Measurements from ENCODE around the gene FUT3. TPM values are rescaled to one million over a fixed set of nuclear protein-coding genes. Genes with fewer than 3 reads are reported as not detected.
"Not testable (repeated sequence)": the region's sequence is repeated elsewhere in the genome, so short reads cannot be mapped to it uniquely, and the experiment has no call there.

FUT3 gene
- total RNA-seq, 1 experiment from 2014 or later = 2.6 TPM

GRCh38 chr19:5854121-5854520 is 2.9 kb upstream of the FUT3 start:
- CTCF ChIA-PET; H2AFZ ChIP-seq (ENCODE audit: low read depth, low read length, poor library complexity, severe bottlenecking); H3K27ac ChIP-seq (ENCODE audit: low read depth, low read length); H3K4me2 ChIP-seq (ENCODE audit: low read length); H3K27me3 ChIP-seq (ENCODE audit: insufficient read depth, low read length); H3K4me3 ChIP-seq (replicated peaks in 1 of 2; ENCODE audit: low read depth in 1 of 2, low read length in 2 of 2); BruUV-seq (replicated peaks); DNase-seq (ENCODE audit: low read depth, low spot score); H3K9me2 ChIP-seq (ENCODE audit: insufficient read depth); intact Hi-C loops (cut with micrococcal nuclease); RAD21 ChIA-PET (ENCODE audit: low non-redundant PET in 1 of 2, low total read pairs in 2 of 2, uncharacterized antibody in 2 of 2, unreplicated experiment in 2 of 2); H4K20me1 ChIP-seq (ENCODE audit: insufficient read depth); H3K79me2 ChIP-seq (ENCODE audit: insufficient read depth, low read length); POLR2A ChIA-PET; H3K9me3 ChIP-seq (ENCODE audit: control insufficient read depth in 1 of 2, insufficient read depth in 1 of 2, low read depth in 1 of 2, low read length in 2 of 2); H3K36me3 ChIP-seq (ENCODE audit: control insufficient read depth in 1 of 2, insufficient read depth in 2 of 2, low read length in 2 of 2); H3K9ac ChIP-seq (ENCODE audit: low read length); ATAC-seq: not testable (repeated sequence)
- peaks cover 14 to 17% of the 10 kb centered on the region in 2 experiments for H3K4me1 ChIP-seq (ENCODE audit: control insufficient read depth in 1 of 2, insufficient read depth in 2 of 2, low read length in 2 of 2)

DNA sequence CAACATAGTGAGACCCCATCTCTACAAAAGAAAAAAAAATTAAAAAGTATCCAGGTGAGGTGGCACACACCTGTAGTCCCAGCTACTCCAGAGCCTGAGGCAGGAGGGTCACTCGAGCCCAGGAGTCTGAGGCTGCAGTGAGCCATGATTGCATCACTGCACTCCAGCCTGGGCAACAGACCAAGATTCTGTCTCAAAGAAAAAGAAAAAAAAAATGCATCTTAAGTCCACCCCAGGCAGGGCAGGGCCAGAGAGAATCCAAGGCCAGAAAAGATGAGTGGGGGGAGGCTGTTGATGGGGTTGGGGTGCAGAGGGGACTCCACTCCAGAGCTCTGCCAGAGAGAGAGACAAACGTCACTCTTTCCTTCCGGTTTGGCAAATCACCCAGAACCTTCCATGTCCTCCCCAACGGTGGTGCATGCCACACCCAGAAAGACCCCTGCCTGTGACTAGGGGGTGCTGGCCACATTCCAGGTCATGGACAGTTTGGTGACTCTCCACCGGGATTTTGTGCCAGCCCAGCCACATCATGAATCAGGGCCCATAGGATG is 431 bp downstream of the FUT3 start:
- ChIA-PET RAD21 (ENCODE audit: low non-redundant PET in 1 of 2, low total read pairs in 2 of 2, uncharacterized antibody in 2 of 2, unreplicated experiment in 2 of 2) (no interaction called here), CTCF (interaction anchor here (0.7 kb wide), 1 partner anchor 130 kb away, joined by 3 read pairs; no protein-coding TSS in a partner anchor), POLR2A (interaction anchor here (0.7 to 1.7 kb wide), 5 partner anchors 10 to 1039 kb away, joined by 3 to 8 read pairs (median 5); partner anchors contain the start of gene DUS3L)
- H3K4me2 ChIP-seq (ENCODE audit: low read length) = peak overlapping the region; percentile 55
- ATAC-seq (peak; percentile 40), DNase-seq (ENCODE audit: low read depth, low spot score) (no peak)
- H3K9me2 ChIP-seq (ENCODE audit: insufficient read depth) = no peaks in the 10 kb centered on the region
- no TSS peak for BruUV-seq (replicated peaks)
- H4K20me1 ChIP-seq (ENCODE audit: insufficient read depth) = no peaks in the 10 kb centered on the region
- peak overlapping the region; percentile 11 to 18; a peak in 3 of 4 replicates for H3K4me3 ChIP-seq (replicated peaks in 1 of 2; ENCODE audit: low read depth in 1 of 2, low read length in 2 of 2)
- intact Hi-C loops (cut with micrococcal nuclease) = no loop called here
- H2AFZ ChIP-seq (ENCODE audit: low read depth, low read length, poor library complexity, severe bottlenecking) = peak overlapping the region; percentile 71
- H3K9me3 ChIP-seq (ENCODE audit: control insufficient read depth in 1 of 2, insufficient read depth in 1 of 2, low read depth in 1 of 2, low read length in 2 of 2) = no peaks in the 10 kb centered on the region
- H3K79me2 ChIP-seq (ENCODE audit: insufficient read depth, low read length) = no peaks in the 10 kb centered on the region
- peaks cover 14 to 17% of the 10 kb centered on the region in 2 experiments for H3K4me1 ChIP-seq (ENCODE audit: control insufficient read depth in 1 of 2, insufficient read depth in 2 of 2, low read length in 2 of 2)
- H3K27ac ChIP-seq (ENCODE audit: low read depth, low read length) = no peak overlapping the region; the same call in 1 of the 2 replicates
- H3K27me3 ChIP-seq (ENCODE audit: insufficient read depth, low read length) = no peaks in the 10 kb centered on the region
- H3K36me3 ChIP-seq (ENCODE audit: control insufficient read depth in 1 of 2, insufficient read depth in 2 of 2, low read length in 2 of 2) = no peaks in the 10 kb centered on the region
- H3K9ac ChIP-seq (ENCODE audit: low read length) = no peak overlapping the region
- TF ChIP-seq, protein P1, sequence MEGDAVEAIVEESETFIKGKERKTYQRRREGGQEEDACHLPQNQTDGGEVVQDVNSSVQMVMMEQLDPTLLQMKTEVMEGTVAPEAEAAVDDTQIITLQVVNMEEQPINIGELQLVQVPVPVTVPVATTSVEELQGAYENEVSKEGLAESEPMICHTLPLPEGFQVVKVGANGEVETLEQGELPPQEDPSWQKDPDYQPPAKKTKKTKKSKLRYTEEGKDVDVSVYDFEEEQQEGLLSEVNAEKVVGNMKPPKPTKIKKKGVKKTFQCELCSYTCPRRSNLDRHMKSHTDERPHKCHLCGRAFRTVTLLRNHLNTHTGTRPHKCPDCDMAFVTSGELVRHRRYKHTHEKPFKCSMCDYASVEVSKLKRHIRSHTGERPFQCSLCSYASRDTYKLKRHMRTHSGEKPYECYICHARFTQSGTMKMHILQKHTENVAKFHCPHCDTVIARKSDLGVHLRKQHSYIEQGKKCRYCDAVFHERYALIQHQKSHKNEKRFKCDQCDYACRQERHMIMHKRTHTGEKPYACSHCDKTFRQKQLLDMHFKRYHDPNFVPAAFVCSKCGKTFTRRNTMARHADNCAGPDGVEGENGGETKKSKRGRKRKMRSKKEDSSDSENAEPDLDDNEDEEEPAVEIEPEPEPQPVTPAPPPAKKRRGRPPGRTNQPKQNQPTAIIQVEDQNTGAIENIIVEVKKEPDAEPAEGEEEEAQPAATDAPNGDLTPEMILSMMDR (IDR thresholded peaks at IDR 0.05 in 2 of 3, conservative IDR thresholded peaks at IDR 0.05 in 1 of 3; ENCODE audit: borderline replicate concordance in 1 of 3, insufficient read depth in 1 of 3, low read depth in 2 of 3, low read length in 2 of 3) = no peak
- TF ChIP-seq SP1 (IDR thresholded peaks at IDR 0.05; ENCODE audit: low read depth) (no peak), FOSL1 (IDR thresholded peaks at IDR 0.05; ENCODE audit: low read depth) (no peak; the same call in 1 of the 2 replicates), YY1 (IDR thresholded peaks at IDR 0.05; ENCODE audit: extremely low read depth, insufficient replicate concordance, low read depth, low read length) (no peak), POLR2AphosphoS5 (IDR thresholded peaks at IDR 0.05; ENCODE audit: low read depth, low read length) (peak; percentile 33; the same call in 1 of the 2 replicates), CEBPB (IDR thresholded peaks at IDR 0.05; ENCODE audit: low read depth) (peak; percentile 93), JUND (IDR thresholded peaks at IDR 0.05) (0 out of 2 replicates have a peak, but pooled peaks have one; percentile 6), EGR1 (IDR thresholded peaks at IDR 0.05; ENCODE audit: low read depth) (no peak)
- TF ChIP-seq, protein P2, sequence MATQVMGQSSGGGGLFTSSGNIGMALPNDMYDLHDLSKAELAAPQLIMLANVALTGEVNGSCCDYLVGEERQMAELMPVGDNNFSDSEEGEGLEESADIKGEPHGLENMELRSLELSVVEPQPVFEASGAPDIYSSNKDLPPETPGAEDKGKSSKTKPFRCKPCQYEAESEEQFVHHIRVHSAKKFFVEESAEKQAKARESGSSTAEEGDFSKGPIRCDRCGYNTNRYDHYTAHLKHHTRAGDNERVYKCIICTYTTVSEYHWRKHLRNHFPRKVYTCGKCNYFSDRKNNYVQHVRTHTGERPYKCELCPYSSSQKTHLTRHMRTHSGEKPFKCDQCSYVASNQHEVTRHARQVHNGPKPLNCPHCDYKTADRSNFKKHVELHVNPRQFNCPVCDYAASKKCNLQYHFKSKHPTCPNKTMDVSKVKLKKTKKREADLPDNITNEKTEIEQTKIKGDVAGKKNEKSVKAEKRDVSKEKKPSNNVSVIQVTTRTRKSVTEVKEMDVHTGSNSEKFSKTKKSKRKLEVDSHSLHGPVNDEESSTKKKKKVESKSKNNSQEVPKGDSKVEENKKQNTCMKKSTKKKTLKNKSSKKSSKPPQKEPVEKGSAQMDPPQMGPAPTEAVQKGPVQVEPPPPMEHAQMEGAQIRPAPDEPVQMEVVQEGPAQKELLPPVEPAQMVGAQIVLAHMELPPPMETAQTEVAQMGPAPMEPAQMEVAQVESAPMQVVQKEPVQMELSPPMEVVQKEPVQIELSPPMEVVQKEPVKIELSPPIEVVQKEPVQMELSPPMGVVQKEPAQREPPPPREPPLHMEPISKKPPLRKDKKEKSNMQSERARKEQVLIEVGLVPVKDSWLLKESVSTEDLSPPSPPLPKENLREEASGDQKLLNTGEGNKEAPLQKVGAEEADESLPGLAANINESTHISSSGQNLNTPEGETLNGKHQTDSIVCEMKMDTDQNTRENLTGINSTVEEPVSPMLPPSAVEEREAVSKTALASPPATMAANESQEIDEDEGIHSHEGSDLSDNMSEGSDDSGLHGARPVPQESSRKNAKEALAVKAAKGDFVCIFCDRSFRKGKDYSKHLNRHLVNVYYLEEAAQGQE (IDR thresholded peaks at IDR 0.05; ENCODE audit: low read depth) = no peak

All from HCT116 (cell line).